22Rv1 (cell line): ENCODE results near the gene LUZP1.

Source experiments
- ZFX ChIP-seq: fragments of 450-650 bp; IDR thresholded peaks from 2 replicates; pipeline ENCODE4 v1.6.1; 2017; ENCODE audit warnings: antibody characterized with exemption, borderline replicate concordance
- TF ChIP-seq, protein P1 (sequence below): fragments of 450-650 bp; IDR thresholded peaks from 2 replicates; pipeline ENCODE4 v1.5.1; 2017; ENCODE audit warnings: mild to moderate bottlenecking

DNA sequence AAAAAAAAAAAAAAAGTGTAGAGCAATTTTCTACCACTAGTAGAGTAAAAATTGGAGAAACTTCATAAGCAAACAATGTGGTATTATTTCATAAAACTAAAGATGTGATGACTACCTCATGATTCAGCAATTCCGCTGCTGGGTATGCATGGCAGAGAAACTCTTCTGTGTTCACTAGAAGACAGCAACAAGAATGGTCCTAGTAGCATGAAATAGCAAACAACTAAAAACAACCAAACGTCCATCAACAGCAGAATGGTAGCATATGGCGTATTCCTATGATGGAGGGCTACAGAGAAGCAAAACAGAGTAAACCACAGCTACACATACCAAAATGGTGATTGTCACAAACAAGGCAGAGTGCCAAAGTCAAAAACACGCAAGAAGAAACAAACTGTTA, 29.7 kb upstream of the LUZP1 start:
- TF ChIP-seq, protein P1, sequence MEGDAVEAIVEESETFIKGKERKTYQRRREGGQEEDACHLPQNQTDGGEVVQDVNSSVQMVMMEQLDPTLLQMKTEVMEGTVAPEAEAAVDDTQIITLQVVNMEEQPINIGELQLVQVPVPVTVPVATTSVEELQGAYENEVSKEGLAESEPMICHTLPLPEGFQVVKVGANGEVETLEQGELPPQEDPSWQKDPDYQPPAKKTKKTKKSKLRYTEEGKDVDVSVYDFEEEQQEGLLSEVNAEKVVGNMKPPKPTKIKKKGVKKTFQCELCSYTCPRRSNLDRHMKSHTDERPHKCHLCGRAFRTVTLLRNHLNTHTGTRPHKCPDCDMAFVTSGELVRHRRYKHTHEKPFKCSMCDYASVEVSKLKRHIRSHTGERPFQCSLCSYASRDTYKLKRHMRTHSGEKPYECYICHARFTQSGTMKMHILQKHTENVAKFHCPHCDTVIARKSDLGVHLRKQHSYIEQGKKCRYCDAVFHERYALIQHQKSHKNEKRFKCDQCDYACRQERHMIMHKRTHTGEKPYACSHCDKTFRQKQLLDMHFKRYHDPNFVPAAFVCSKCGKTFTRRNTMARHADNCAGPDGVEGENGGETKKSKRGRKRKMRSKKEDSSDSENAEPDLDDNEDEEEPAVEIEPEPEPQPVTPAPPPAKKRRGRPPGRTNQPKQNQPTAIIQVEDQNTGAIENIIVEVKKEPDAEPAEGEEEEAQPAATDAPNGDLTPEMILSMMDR: no peak
- no peak for TF ChIP-seq ZFX
